ENCODE measurements around the gene CYP2C19.
"Not testable (repeated sequence)": the region's sequence is repeated elsewhere in the genome, so short reads cannot be mapped to it uniquely, and the experiment has no call there.

CYP2C19 gene

DNA sequence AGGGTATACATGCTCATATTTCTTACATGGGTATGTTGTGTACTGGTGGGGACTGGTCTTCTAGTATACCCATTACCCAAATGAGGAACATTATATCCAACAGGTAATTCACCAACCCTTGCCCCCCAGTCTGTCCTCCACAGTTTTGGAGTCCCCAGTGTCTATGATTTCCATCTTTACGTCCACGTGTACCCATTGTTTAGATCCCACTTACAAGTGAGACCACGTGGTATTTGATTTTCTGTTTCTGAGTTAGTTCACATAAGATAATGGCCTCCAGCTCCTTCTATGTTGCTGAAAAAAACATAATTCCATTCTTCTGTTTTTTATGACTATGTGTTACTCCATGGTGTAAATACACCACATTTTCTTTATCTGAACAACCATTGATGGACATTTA, 126.6 kb downstream of the CYP2C19 start:
- no peak for DNase-seq

DNA sequence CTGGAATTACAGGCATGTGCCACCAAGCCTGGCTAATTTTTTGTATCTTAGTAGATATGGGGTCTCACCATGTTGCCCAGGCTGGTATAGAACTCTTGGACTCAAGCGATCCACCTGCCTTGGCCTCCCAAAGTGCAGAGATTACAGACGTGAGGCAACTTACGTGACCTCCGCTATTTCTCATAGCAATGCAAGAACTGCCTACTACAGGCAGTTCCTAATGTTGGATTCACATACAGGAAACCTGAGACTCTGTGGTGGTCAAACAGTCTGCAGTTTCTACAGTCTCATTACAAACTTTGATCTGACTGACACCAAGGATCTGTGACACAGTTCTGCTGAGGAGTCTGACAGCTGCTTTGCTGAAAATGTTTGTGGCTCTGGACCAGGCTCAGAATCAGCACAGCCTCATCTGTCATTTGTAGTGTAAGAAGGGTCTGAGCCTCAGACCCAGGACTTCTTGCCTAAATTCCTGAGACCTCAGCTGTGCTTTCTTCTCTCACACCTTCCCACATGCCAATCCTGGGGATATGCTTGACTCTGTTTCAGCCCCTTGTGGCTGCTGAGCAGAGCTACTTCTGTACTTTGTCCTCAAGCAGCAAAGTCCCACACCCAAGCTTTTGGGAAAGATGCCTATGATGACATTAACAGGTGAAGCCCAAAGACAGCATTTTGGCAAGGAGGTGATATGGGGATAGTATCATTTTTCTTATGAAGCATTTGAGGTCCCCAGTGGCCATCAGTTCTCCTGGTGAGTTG, 128.0 kb downstream of the CYP2C19 start:
- no peak for DNase-seq

DNA sequence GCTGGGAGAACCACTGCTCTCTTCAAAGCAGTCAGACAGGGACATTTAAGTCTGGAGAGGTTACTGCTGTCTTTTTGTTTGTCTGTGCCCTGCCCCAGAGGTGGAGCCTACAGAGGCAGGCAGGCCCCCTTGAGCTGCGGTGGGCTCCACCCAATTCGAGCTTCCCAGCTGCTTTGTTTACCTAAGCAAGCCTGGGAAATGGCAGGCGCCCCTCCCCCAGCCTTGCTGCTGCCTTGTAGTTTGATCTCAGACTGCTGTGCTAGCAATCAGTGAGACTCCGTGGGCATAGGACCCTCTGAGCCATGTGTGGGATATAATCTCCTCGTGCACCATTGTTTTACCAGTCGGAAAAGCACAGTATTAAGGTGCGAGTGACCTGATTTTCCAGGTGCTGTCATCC, 135.9 kb downstream of the CYP2C19 start:
- not testable (repeated sequence) for DNase-seq

DNA sequence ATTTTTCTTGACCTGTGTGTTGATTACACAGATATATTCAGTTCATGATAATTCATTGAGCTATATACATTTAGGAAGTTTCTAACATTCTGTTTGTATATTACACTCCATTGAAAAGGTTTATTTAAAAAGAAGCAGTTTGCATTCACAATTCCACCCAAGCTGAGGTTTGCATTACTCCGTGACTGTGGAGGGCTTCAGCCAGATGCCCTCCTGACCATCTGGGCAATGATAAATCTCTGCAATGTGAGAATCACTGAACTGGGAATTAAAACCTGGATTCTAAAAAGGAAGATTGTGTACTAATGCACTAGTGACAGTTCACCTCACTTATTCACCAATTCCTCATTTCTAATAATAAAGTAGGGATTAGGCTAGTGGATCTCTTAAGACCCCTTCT, 139.6 kb downstream of the CYP2C19 start:
- DNase-seq, result no peak

- no peak for DNase-seq
Observed at GRCh38 chr10:94902570-94902969, 140.1 kb downstream of the CYP2C19 start.

Measured in NCI-H2029 (cell line).